NT2/D1 (cell line): ENCODE results near the gene WDR47.

ENCODE experiments used
- SUZ12 ChIP-seq: IDR thresholded peaks from 2 replicates; pipeline ENCODE4 v1.6.1; 2011; ENCODE audit not compliant: insufficient read length, insufficient read depth; ENCODE audit errors: extremely low read depth
- ZNF274 ChIP-seq: IDR thresholded peaks from 2 replicates; pipeline ENCODE4 v1.6.1; 2011; ENCODE audit warnings: mild to moderate bottlenecking, low read depth, low read length

DNA sequence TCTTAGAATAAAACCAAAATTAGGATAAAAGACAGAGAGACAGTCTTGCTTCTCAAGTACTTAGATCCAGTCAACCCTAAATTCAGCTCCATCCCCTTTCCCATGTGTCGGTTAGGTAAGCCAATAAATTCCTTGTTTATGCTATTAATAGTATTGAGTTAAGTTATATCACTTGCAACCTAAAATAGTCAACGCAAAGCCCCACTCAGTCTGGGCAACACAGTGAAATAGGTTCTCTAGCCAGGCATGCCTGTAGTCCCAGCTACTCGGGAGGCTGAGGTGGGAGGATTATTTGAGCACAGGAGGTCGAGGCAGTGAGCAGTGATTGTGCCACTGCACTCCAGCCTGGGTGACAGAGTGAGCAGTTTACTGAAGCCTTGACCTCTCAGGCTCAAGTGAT lies 19.3 kb upstream of the WDR47 start:
- no peak for TF ChIP-seq ZNF274
- TF ChIP-seq SUZ12, result no peak
